Stimulated activated CD8-positive, alpha-beta memory T cell treated with anti-CD3 and anti-CD28 coated beads, Interleukin-12 subunit alpha, Interleukin-12 subunit beta, amount 100 ng/mL, for 1 hour (primary cell): ENCODE results near the gene ZCCHC7.
"Not testable (repeated sequence)": the region's sequence is repeated elsewhere in the genome, so short reads cannot be mapped to it uniquely, and the experiment has no call there.

Source experiments
- DNase-seq: peaks from one replicate; pipeline ENCODE4 v3.0.0-alpha.2; 2020; ENCODE audit warnings: low read depth

The ZCCHC7 gene

DNA sequence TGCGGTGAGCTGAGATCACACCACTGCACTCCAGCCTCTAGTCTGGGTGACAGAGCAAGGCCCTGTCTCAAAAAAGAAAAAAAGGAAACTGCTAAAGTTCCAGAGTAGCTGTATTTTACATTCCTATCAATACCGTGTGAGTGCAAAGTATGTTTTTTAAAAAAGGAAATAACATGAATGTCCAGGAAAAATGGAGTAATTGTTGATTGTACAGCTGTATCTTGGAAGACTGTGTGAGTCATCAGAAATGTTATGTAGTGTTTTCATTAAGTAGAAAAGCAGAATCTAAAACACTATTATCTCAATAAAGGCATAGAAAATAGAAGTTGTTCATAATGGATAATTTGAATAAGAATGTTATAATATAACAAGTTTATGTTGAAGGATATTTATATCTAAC, 53.9 kb downstream of the ZCCHC7 start:
- DNase-seq: no peak

DNA sequence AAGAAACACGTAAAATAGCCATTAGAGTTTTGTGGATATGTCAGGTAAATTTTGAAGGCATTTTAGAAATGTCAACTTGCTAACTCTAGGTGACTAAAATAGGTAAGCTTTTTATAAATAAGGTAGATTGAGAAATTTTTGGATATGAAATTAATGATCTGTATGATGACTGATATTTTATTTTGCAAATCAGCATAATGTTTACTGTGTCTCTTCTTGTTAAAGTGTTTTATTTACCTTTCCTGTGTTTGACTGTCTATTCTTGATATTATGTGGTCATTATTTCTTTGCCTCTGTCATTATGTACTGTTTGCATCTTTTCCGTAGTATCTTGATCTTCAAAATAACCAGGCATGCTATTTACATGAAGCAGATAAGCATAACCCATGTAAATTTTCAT, 58.4 kb downstream of the ZCCHC7 start:
- DNase-seq: no peak

DNA sequence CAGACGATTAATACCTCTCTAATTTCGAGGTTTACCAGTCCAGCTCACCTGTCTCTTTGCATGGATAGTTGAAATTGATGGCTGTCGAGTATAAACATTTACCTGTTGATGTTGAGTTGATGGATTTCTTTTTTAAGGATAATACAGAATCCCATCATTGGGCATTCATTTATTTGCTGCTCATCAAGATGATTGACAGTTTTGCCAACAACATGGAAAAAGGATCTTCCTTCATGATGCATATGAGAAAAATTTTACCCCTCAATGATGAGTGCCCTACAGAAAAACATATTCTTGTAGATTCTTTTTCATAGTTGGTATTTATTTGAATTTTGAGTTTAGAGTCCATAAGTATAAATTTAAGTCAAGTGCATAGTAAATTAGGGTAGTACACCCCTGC, 59.2 kb downstream of the ZCCHC7 start:
- DNase-seq: no peak

DNA sequence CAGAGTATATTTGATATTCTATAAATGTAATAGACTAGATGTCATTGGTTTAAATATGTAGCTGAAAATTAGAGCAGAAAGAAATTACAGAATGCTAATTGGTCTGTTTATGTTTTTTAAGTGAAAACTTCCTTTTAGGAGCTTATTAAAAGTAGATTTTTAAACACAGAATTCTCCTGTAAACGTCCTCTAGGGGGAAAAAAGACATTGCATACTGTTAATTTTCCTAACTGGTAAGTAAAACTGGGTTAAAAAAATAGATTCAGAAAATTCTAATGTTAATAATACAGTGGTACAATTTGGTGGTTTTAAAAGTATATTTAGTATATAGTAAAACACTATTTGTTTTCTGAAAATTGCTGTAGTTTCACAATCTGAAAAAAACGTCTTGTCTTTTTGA, 59.8 kb downstream of the ZCCHC7 start:
- DNase-seq: no peak

DNA sequence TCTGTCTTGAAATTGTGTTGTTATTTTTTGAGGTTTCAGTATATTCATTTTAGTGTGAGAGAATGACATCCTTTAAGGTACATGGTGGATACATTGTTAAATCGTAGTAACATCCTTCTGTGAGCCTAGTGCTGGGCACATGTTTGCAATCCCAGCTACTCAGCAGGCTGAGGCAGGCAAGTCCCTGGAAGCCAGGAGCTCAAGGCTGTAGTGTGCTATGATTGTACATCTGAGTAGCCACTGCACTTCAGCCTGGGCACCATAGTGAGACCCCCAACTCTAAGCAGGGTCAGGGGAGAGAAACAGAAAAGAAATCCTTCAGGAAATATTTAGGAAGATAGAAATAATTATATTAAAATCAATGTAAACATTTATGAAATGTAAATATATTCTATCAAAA, 62.3 kb downstream of the ZCCHC7 start:
- DNase-seq: no peak

DNA sequence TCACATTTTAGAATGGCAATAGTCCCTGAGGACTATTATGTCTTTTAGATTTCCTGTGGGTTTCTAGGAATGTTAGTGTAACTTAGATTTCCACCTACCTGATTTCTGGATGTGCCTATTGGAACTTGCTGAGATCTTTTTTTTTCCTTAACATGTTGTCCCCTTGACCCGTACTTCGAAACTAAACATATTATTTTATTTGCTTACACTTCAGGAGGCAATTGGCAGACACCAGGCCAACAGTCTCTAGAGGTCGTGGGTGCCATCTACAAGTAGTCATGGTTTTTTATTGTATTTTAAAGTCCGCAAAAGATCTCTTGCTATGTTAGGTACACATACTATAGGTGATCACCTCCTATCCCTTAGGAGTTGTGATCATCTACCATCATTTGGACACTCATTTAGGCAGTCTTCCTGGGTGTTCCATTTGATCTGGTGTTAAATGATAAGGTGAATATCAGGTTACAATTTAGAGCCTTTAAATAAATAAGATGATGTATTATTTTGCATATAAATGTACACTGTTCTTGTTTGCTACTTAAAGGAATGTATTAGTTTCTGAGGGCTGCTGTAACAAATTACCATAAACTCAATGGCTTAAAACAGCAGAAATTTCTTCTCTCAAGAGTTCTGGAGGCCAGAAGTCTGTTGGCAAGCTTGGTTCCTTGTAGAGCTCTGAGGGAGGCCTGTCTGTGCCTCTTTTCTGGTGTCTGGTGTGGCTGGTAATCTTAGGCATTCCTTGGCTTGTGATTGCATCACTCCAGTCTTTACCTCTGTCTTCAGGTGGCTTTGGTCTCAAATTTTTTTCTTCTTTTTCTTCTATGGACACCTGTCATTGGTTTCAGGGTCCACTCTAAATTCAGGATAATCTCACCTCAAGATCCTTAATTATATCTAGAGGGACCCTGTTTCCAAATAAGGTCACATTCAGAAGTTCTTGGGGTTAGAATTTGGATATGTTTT, 64.8 kb downstream of the ZCCHC7 start:
- no peak for DNase-seq

DNA sequence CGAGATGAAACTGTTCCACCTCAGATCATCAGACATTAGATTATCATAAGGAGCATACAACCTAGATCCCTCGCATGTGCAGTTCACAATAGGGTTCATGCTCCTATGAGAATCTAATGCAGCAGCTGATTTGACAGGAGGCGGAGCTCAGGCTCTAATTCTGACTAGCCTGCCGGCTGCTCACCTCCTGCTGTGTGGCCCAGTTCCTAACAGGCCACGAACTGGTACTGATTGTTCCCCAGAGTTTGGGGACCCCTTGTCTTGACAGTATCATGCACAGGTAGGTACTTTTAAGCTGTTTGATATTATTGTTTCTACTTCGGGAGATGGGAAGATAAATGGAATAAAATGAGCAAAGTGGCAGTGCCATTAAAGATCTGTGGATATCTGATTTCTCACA, 66.9 kb downstream of the ZCCHC7 start:
- DNase-seq: no peak

DNA sequence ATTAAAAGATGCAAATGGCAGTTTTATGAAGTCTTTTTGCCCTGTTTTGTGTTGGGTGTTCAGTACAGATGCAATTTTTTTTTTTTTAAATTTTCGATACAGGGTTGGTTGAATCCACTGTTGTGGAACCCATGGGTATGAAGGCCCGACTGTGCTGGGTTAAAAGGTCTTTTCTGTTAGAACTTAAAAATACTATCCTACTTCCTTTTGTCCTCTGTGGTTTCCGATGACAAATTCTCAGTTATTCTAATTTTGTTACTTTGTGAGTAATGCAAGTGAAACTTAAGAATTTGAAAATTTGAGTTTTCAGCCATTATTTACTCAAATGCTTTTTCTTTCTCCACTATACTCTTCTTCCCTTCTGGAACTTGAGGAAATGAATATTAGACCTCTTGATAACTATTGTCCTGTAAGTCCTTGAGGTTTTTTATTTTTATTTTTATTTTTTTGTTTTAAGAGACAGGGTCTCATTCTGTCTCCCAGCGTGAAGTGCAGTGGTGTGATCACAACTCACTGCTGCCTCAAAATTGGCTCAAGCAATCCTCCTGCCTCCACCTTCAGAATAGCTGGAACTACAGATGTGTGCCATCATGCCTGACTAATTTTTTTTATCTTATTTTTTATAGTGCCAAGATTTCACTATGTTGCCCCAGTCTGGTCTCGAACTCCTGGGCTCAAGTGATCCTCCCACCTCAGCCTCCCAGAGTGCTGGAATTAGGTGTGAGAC, 67.5 kb downstream of the ZCCHC7 start:
- no peak for DNase-seq

DNA sequence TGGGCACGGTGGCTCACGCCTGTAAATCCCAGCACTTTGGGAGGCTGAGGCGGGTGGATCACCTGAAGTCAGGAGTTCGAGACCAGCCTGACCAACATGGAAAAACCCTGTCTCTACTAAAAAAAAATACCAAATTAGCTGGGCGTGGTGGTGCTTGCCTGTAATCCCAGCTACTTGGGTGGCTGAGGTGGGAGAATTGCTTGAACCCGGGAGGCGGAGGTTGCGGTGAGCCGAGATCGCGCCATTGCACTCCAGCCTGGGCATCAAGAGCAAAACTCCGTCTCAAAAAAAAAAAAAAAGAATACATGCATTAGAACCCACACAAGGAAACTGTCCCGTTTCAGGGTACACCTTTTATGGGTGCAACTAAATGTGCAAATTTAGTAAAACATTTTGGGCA, 70.4 kb downstream of the ZCCHC7 start:
- not testable (repeated sequence) for DNase-seq

DNA sequence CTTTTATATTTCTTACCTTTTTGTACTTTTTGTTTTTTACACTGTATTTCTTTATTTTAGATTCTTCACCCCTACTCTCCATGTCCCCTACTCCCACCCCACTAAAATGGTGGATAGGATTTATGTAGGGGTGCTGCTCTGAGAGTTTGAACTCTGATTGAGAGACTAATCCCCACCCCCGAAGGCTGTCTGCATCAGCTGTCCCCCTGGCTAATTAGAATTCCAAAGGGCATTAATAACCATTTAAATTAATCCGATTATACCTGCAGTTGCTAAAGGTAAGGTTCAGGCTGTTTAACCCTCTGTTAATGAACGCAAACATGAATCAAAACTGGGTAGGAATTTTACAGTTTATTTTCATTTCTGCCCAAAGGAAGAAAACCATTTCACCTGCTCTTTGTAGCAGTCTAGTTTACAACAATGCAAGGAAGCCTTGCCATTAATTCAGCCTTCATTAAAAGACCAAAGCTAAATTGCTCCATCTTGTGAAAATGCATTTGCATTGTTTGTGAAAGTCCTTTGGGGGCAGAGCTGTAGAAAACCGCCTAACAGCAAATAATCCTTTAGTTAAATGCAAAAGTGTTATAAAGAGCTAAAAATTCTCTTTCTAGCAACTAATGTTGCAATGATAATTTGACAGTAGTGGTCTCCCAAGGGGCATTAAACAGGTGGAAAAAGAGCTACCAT, 71.2 kb downstream of the ZCCHC7 start:
- no peak for DNase-seq

DNA sequence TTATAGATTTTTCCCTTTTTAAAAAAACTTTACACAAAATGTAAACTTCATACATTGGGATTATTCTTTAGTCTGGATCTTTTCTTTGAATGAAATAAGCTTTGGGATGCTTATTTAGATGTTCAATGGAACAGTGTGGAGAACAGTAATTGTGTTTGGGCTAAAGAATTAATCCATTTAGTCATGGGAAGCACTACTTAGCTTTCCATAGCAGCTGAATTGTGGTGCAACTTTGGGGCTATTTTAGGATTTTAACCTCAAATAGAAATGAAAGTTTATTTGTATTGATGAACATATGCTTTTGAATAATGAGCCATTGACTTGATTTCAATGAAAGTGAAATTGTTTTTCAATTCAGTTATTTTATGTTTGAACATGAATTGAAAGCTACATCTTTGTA, 72.4 kb downstream of the ZCCHC7 start:
- no peak for DNase-seq

DNA sequence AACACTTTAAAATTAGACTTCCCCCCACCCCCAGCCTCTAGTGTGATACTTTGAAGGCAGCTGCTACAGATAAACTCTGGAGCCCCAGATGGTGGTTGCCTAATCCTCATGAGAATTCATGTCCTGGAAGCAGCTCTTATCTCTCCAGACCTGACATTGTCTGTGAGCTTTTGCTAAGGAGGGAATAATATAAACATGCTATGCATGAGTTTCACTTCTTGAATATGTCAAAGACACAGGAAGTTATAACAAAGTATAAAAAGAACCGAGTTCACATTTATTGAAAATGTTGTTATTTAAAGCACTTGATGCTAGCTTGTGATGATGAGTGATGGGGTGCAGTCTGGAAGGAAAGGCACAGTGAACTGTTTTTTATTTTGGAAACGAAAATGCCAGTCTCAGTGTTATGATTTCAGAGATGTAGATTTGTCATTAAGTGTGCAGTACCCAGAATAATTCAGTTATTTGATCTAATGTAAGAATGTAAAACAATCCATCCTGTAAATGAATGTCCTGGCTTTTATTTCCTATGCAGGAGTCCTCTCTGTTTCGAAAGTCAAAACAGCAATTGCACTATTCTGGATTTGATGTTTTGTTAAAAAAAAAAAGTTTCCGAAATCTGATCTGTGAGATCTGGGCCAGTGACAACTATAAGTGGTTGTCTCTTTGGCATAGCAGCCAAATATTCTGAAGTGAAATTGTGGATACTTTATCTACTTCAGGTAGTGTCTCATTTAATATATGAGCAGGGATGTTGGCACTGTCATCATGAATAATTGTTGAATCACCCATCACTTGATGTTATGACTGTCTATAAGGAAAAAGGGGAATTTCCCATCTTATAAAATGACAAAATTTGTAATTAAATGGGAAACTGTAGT, 77.0 kb downstream of the ZCCHC7 start:
- no peak for DNase-seq

DNA sequence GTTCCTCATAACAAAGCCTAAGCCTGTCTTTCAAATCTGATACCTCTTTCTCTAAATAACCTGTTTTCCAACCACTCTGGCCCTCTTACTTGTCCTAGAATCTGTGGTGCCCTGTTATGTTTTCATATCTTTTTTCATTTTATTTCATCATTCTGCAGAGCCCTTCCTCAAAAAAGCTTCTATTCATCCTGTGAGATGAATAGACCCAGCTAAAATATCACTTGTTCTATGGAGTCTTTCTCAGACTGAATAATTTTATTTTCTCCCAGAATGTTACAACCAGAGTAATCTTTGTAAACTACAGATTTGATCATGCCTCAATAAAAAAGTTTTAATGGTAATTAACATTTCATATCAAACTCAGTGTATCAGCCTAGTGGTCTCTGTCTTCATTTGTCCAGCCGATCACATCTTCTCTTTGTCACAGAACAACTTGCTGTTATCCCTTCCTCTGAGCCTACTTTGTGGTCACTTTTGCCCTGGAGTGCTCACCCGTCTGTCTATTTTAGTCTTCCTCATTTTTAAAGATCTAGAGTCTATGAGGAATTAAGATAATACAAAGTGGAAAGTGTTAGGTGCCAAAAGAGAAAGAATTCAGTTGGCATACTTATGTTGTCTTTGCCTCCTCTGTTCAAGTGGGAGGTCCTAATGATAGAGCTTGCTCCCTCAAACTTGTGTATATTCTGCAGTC, 77.8 kb downstream of the ZCCHC7 start:
- no peak for DNase-seq

DNA sequence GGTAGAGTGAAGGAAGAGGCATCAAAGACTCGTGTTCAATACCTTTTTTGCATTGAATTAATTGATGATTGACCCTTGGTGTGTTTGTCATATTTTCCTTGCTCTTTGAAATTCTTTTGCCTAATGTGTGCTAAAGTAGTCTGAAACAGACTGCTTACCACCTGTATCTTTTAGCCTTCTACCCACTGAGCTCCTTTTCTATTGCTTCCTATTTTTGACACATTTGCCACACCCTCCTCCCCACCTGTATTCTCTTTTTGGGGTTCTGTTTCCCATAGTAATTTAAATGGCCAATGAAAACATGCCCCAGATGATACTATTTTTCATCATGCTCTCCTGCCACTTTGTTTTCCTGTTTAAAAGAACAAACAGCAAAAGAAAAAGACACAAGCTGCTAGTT, 78.5 kb downstream of the ZCCHC7 start:
- no peak for DNase-seq

DNA sequence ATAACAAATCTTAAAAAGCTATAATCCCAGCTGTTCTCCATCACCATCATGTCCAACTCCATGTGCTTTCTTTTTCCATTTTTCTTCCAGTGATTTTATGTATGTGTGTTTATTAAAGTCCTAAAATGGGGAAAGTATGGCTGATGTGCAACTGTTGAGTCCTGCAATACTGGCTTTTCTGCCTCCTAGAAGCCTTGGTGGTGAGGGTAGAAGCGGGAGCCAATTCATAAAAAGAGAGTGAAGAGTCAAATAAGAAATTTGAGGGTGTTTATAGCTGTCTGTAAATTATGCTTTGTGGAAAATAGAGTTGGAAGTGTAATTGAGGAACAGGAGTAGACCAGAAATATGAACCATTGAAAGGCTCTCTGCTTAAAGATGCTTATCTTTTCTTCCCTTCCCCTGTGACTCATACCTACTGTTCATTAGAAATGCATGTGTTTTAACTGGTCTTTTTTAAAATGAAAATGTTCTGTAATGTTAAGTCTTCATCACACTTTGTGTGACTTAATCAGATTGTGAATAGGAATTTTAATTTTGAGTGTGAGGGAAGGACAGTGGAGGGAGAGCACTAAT, 80.1 kb downstream of the ZCCHC7 start:
- DNase-seq: no peak

DNA sequence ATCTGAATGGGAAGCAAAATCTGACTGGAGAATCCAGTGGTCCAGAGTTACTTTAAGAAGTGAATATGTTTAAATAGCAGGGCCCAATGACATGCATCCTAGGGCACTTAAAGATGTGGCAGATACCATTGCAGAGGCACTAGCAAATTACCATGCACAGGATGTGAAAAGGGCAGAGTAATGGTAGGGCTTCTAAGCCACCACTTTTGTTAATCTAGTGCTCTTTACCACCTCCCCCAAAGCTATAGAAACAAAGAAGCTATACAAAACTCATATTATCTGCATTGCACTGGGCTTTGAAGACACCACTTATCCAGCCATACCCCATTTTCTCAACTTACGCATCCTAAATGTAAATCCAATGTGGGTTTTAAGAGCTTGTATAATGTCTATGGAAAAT, 81.2 kb downstream of the ZCCHC7 start:
- no peak for DNase-seq

DNA sequence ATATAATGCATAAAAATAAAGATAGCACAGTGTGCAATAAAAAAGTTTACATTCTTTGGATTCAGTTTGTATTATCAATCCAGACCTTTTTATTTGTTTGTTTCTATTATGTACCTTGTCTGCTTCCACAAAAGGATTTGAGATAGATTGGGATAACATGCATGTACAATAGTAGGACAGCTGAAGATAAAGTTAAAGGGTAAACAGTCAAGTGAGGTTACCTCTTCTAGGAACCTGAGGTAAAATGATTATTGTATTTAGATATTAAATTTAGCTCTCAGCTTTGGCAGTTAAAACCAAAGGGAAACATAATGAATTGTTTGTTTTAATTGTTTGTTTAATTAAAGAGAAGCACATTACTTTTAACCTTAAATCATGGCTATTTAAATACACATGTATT, 81.7 kb downstream of the ZCCHC7 start:
- DNase-seq: no peak

DNA sequence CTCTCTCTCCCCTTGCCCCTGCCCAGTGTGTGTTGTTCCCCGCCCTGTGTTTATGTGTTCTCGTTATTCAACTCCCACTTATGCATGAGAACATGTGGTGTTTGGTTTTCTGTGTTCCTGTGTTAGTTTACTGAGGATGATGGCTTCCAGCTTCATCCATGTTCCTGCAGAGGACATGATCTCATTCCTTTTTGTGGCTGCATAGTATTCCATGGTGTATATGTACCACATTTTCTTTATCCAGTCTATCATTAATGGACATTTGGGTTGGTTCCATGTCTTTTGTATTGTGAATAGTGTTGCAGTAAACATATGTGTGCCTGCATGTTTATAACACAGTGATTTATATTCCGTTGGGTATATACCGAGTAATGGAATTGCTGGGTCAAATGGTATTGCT, 83.1 kb downstream of the ZCCHC7 start:
- not testable (repeated sequence) for DNase-seq

DNA sequence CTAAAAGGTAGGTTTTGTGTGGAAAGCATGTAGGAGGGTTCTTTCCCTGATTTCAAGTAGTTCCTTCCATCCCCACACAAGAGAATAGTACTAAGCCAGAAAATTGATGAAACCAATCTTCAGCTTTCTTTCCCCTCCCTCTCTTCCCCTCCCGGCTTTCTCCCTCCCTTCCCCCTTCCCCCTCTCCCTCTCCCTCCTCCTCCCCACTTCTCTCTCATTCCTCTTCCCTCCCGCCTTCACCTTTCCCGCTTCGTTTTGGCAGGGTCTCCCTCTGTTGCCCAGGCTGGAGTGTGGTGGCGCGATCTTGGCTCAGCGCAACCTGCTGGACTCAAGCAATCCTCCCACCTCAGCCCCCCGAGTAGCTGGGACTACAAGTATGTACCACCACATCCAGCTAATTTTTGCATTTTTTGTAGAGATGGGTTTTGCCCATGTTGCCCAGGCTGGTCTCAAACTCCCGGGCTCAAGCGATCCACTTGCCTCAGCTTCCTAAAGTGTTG, 85.8 kb downstream of the ZCCHC7 start:
- no peak for DNase-seq
